Transverse colon (tissue), 3 donors: ENCODE measurements around the gene PDK2.

ENCODE experiments used
- POLR2A ChIP-seq: fragments of 450-650 bp; IDR thresholded peaks from one replicate; pipeline ENCODE4 v1.6.1; 2016; ENCODE audit warnings: antibody characterized with exemption, mild to moderate bottlenecking, moderate library complexity
- TF ChIP-seq, protein P1 (sequence below), 5 experiments: fragments of 200-600 bp in 3 of 5; fragments of 450-650 bp in 2 of 5; sonication (generic) in 3 of 5; IDR thresholded peaks; 1 replicate in 2 of 5; 2 replicates in 3 of 5; pipeline ENCODE4 v1.5.1; 2016 to 2017; ENCODE audit warnings: antibody characterized with exemption in 5 of 5, inconsistent platforms in 3 of 5, mild to moderate bottlenecking in 2 of 5, moderate library complexity in 1 of 5

- TF ChIP-seq, protein P1, sequence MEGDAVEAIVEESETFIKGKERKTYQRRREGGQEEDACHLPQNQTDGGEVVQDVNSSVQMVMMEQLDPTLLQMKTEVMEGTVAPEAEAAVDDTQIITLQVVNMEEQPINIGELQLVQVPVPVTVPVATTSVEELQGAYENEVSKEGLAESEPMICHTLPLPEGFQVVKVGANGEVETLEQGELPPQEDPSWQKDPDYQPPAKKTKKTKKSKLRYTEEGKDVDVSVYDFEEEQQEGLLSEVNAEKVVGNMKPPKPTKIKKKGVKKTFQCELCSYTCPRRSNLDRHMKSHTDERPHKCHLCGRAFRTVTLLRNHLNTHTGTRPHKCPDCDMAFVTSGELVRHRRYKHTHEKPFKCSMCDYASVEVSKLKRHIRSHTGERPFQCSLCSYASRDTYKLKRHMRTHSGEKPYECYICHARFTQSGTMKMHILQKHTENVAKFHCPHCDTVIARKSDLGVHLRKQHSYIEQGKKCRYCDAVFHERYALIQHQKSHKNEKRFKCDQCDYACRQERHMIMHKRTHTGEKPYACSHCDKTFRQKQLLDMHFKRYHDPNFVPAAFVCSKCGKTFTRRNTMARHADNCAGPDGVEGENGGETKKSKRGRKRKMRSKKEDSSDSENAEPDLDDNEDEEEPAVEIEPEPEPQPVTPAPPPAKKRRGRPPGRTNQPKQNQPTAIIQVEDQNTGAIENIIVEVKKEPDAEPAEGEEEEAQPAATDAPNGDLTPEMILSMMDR (IDR thresholded peaks at IDR 0.05) = peak in 1 of 5 experiments; percentile 3
- TF ChIP-seq POLR2A = peak; percentile 73
Observed at GRCh38 chr17:50055426-50056216, 39.5 kb upstream of the PDK2 start, which contains the start of gene ITGA3.
